Measurements from ENCODE around the gene EFCAB6. TPM values are rescaled to one million over a fixed set of nuclear protein-coding genes. Genes with fewer than 3 reads are reported as not detected.

The EFCAB6 gene
- polyA plus RNA-seq, 4 donors, result 0.34 to 1.9 TPM; not detected in 2

- 27 to 50% (median 34%) methylated on average over 3 of the region's 3 CpGs for WGBS, 3 donors
- Histone ChIP-seq H3K4me3 (ENCODE audit: low read depth in 1 of 3, low read length in 3 of 3) (no peak overlapping the region), H3K27me3 (ENCODE audit: control insufficient read depth in 3 of 3, insufficient read depth in 3 of 3, low read length in 3 of 3) (peaks cover 0 to 5% (median 0%) of the 10 kb centered on the region in 3 donors), H3K9me3 (ENCODE audit: control insufficient read depth in 2 of 2, insufficient read depth in 1 of 2, low read depth in 1 of 2, low read length in 1 of 2) (peaks cover 0 to 4% of the 10 kb centered on the region in 2 donors), H3K27ac (ENCODE audit: low read depth in 1 of 3, low read length in 2 of 3) (no peak overlapping the region), H3K4me1 (ENCODE audit: control insufficient read depth in 3 of 3, insufficient read depth in 2 of 3, low read depth in 1 of 3, low read length in 2 of 3) (peaks cover 0 to 9% (median 0%) of the 10 kb centered on the region in 3 donors), H3K36me3 (ENCODE audit: control insufficient read depth in 3 of 3, insufficient read depth in 2 of 3, low read depth in 1 of 3, low read length in 3 of 3) (no peaks in the 10 kb centered on the region)
- DNase-seq, result no peak
- FAIRE-seq, result no peak
Observed at GRCh38 chr22:43851979-43852307, 39.8 kb upstream of the EFCAB6 start.

GRCh38 chr22:43851058-43851978 lies 39.2 kb upstream of the EFCAB6 start:
- Histone ChIP-seq H3K27ac (ENCODE audit: low read depth in 1 of 3, low read length in 2 of 3) (no peak overlapping the region), H3K27me3 (ENCODE audit: control insufficient read depth in 3 of 3, insufficient read depth in 3 of 3, low read length in 3 of 3) (peaks cover 0 to 5% (median 0%) of the 10 kb centered on the region in 3 donors), H3K9me3 (ENCODE audit: control insufficient read depth in 2 of 2, insufficient read depth in 1 of 2, low read depth in 1 of 2, low read length in 1 of 2) (peaks cover 0 to under 1% of the 10 kb centered on the region in 2 donors), H3K36me3 (ENCODE audit: control insufficient read depth in 3 of 3, insufficient read depth in 2 of 3, low read depth in 1 of 3, low read length in 3 of 3) (no peaks in the 10 kb centered on the region), H3K4me3 (ENCODE audit: low read depth in 1 of 3, low read length in 3 of 3) (no peak overlapping the region), H3K4me1 (ENCODE audit: control insufficient read depth in 3 of 3, insufficient read depth in 2 of 3, low read depth in 1 of 3, low read length in 2 of 3) (peaks cover 0 to 9% (median 0%) of the 10 kb centered on the region in 3 donors)
- 49 to 70% (median 51%) methylated on average over 13 of the region's 13 CpGs for WGBS, 3 donors
- DNase-seq, result no peak
- FAIRE-seq, result no peak

GRCh38 chr22:43850529-43850928 lies 38.4 kb upstream of the EFCAB6 start:
- DNase-seq (no peak), FAIRE-seq (no peak)
- 50 to 68% (median 53%) methylated on average over 12 of the region's 12 CpGs for WGBS, 3 donors
- Histone ChIP-seq H3K27ac (ENCODE audit: low read depth in 1 of 3, low read length in 2 of 3) (no peak overlapping the region), H3K4me3 (ENCODE audit: low read depth in 1 of 3, low read length in 3 of 3) (no peak overlapping the region), H3K4me1 (ENCODE audit: control insufficient read depth in 3 of 3, insufficient read depth in 2 of 3, low read depth in 1 of 3, low read length in 2 of 3) (peaks cover 0 to 9% (median 0%) of the 10 kb centered on the region in 3 donors), H3K9me3 (ENCODE audit: control insufficient read depth in 2 of 2, insufficient read depth in 1 of 2, low read depth in 1 of 2, low read length in 1 of 2) (no peaks in the 10 kb centered on the region), H3K27me3 (ENCODE audit: control insufficient read depth in 3 of 3, insufficient read depth in 3 of 3, low read length in 3 of 3) (peaks cover 0 to 5% (median 0%) of the 10 kb centered on the region in 3 donors), H3K36me3 (ENCODE audit: control insufficient read depth in 3 of 3, insufficient read depth in 2 of 3, low read depth in 1 of 3, low read length in 3 of 3) (no peaks in the 10 kb centered on the region)

- Histone ChIP-seq H3K36me3 (ENCODE audit: control insufficient read depth in 3 of 3, insufficient read depth in 2 of 3, low read depth in 1 of 3, low read length in 3 of 3) (no peaks in the 10 kb centered on the region), H3K27ac (ENCODE audit: low read depth in 1 of 3, low read length in 2 of 3) (peak overlapping the region in 1 of 3 donors; percentile 50), H3K4me3 (ENCODE audit: low read depth in 1 of 3, low read length in 3 of 3) (no peak overlapping the region), H3K9me3 (ENCODE audit: control insufficient read depth in 2 of 2, insufficient read depth in 1 of 2, low read depth in 1 of 2, low read length in 1 of 2) (no peaks in the 10 kb centered on the region), H3K27me3 (ENCODE audit: control insufficient read depth in 3 of 3, insufficient read depth in 3 of 3, low read length in 3 of 3) (peaks cover 0 to 5% (median 0%) of the 10 kb centered on the region in 3 donors), H3K4me1 (ENCODE audit: control insufficient read depth in 3 of 3, insufficient read depth in 2 of 3, low read depth in 1 of 3, low read length in 2 of 3) (peaks cover 0 to 9% (median 0%) of the 10 kb centered on the region in 3 donors)
- FAIRE-seq (no peak), DNase-seq (peak; percentile 7 to 75)
- WGBS, 3 donors, result 25 to 56% (median 45%) methylated on average over 13 of the region's 13 CpGs
Observed at GRCh38 chr22:43849731-43850130, 37.6 kb upstream of the EFCAB6 start.

GRCh38 chr22:43848366-43849171 lies 36.5 kb upstream of the EFCAB6 start:
- H3K36me3 ChIP-seq (ENCODE audit: control insufficient read depth in 3 of 3, insufficient read depth in 2 of 3, low read depth in 1 of 3, low read length in 3 of 3), result no peaks in the 10 kb centered on the region
- peak overlapping the region in 1 of 3 donors; percentile 39 for H3K27ac ChIP-seq (ENCODE audit: low read depth in 1 of 3, low read length in 2 of 3)
- WGBS, 3 donors, result 20 to 40% (median 27%) methylated on average over 15 to 16 of the region's 16 CpGs
- DNase-seq (peak; percentile 53 to 77), FAIRE-seq (no peak)
- H3K4me3 ChIP-seq (ENCODE audit: low read depth in 1 of 3, low read length in 3 of 3), result no peak overlapping the region
- H3K27me3 ChIP-seq (ENCODE audit: control insufficient read depth in 3 of 3, insufficient read depth in 3 of 3, low read length in 3 of 3), result peaks cover 0 to 5% (median 0%) of the 10 kb centered on the region in 3 donors
- H3K4me1 ChIP-seq (ENCODE audit: control insufficient read depth in 3 of 3, insufficient read depth in 2 of 3, low read depth in 1 of 3, low read length in 2 of 3), result peaks cover 0 to 9% (median 0%) of the 10 kb centered on the region in 3 donors
- no peaks in the 10 kb centered on the region for H3K9me3 ChIP-seq (ENCODE audit: control insufficient read depth in 2 of 2, insufficient read depth in 1 of 2, low read depth in 1 of 2, low read length in 1 of 2)

GRCh38 chr22:43847376-43848289 lies 35.5 kb upstream of the EFCAB6 start:
- H3K36me3 ChIP-seq (ENCODE audit: control insufficient read depth in 3 of 3, insufficient read depth in 2 of 3, low read depth in 1 of 3, low read length in 3 of 3), result no peaks in the 10 kb centered on the region
- H3K9me3 ChIP-seq (ENCODE audit: control insufficient read depth in 2 of 2, insufficient read depth in 1 of 2, low read depth in 1 of 2, low read length in 1 of 2), result no peaks in the 10 kb centered on the region
- FAIRE-seq (no peak), DNase-seq (no peak)
- no peak overlapping the region for H3K27ac ChIP-seq (ENCODE audit: low read depth in 1 of 3, low read length in 2 of 3)
- H3K4me3 ChIP-seq (ENCODE audit: low read depth in 1 of 3, low read length in 3 of 3), result no peak overlapping the region
- WGBS, 3 donors, result 60 to 77% (median 61%) methylated on average over 14 of the region's 14 CpGs
- H3K27me3 ChIP-seq (ENCODE audit: control insufficient read depth in 3 of 3, insufficient read depth in 3 of 3, low read length in 3 of 3), result peaks cover 0 to 1% (median 0%) of the 10 kb centered on the region in 3 donors
- peaks cover 0 to 4% (median 0%) of the 10 kb centered on the region in 3 donors for H3K4me1 ChIP-seq (ENCODE audit: control insufficient read depth in 3 of 3, insufficient read depth in 2 of 3, low read depth in 1 of 3, low read length in 2 of 3)

- Histone ChIP-seq H3K27me3 (ENCODE audit: control insufficient read depth in 3 of 3, insufficient read depth in 3 of 3, low read length in 3 of 3) (peaks cover 0 to 1% (median 0%) of the 10 kb centered on the region in 3 donors), H3K4me3 (ENCODE audit: low read depth in 1 of 3, low read length in 3 of 3) (no peak overlapping the region), H3K27ac (ENCODE audit: low read depth in 1 of 3, low read length in 2 of 3) (no peak overlapping the region), H3K36me3 (ENCODE audit: control insufficient read depth in 3 of 3, insufficient read depth in 2 of 3, low read depth in 1 of 3, low read length in 3 of 3) (no peaks in the 10 kb centered on the region), H3K9me3 (ENCODE audit: control insufficient read depth in 2 of 2, insufficient read depth in 1 of 2, low read depth in 1 of 2, low read length in 1 of 2) (no peaks in the 10 kb centered on the region), H3K4me1 (ENCODE audit: control insufficient read depth in 3 of 3, insufficient read depth in 2 of 3, low read depth in 1 of 3, low read length in 2 of 3) (peaks cover 0 to 3% (median 0%) of the 10 kb centered on the region in 3 donors)
- 43 to 62% (median 55%) methylated on average over 11 of the region's 11 CpGs for WGBS, 3 donors
- no peak for DNase-seq
- no peak for FAIRE-seq
Observed at GRCh38 chr22:43846966-43847365, 34.9 kb upstream of the EFCAB6 start.
